ENCODE measurements around the gene IL17RC.

The IL17RC gene

DNA sequence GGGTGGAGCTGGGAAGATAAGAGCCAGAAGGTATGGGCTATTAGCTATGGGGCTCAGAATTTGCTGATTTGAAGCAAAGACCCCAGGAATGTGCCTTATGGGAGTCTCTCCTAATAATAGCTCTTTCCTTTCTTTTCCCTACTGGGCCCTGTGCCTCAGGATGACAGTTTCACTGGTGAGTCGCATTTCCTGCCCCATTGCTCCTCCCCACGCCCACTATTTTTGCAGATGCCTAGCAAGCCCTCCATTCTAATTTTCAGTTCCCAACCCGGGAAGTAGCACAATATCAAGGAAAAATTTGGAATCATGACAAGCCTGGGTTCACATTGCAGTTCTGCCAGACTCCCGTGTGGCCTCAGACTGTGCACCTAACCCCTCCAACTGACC, 13.7 kb upstream of the IL17RC start:
- no peak overlapping the region for H3K4me3 Mint-ChIP-seq
- no peaks in the 10 kb centered on the region for H3K27me3 Mint-ChIP-seq
- no peaks in the 10 kb centered on the region for H3K9me3 Mint-ChIP-seq
- no peak overlapping the region for H3K27ac Mint-ChIP-seq
- no peak for ATAC-seq
- H3K4me1 Mint-ChIP-seq, result peaks cover 12% of the 10 kb centered on the region
- H3K36me3 Mint-ChIP-seq, result no peaks in the 10 kb centered on the region

DNA sequence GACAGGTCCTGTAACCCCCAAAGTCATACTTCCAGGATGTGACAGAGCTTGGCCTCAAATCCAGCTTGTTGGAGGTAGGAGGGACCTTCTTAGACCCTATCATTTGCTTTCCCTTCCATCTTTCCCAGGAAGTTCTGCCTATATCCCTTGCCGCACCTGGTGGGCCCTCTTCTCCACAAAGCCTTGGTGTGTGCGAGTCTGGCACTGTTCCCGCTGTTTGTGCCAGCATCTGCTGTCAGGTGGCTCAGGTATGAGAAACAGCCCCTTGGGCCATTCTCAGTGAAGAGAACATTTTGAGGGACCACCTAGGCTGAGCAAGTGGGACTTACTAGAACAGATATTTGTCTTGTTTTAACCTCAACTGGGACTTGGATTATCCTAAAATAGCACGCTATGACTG, 13.0 kb upstream of the IL17RC start:
- Mint-ChIP-seq H3K9me3 (no peaks in the 10 kb centered on the region), H3K4me1 (peaks cover 6% of the 10 kb centered on the region), H3K27me3 (no peaks in the 10 kb centered on the region), H3K4me3 (no peak overlapping the region), H3K27ac (no peak overlapping the region), H3K36me3 (no peaks in the 10 kb centered on the region)
- no peak for ATAC-seq

DNA sequence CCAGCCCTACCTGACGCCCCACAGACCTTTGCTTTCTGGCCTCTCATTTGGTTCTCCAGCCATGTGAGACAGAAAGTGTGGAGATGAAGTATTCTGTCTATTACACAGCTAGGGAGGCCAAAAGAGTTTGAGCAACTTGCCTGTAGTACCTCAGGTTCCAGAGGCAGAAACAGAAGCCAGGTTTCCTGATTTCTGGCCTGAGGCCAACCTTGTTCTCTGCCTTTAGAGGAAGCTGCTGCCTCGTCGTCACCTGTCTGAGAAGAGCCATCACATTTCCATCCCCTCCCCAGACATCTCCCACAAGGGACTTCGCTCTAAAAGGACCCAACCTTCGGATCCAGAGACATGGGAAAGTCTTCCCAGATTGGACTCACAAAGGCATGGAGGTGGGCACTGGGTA, 10.4 kb upstream of the IL17RC start:
- Mint-ChIP-seq H3K27ac (no peak overlapping the region), H3K36me3 (no peaks in the 10 kb centered on the region), H3K4me3 (no peak overlapping the region), H3K9me3 (no peaks in the 10 kb centered on the region), H3K27me3 (peaks cover 6% of the 10 kb centered on the region), H3K4me1 (peaks cover 15% of the 10 kb centered on the region)
- ATAC-seq, result no peak

DNA sequence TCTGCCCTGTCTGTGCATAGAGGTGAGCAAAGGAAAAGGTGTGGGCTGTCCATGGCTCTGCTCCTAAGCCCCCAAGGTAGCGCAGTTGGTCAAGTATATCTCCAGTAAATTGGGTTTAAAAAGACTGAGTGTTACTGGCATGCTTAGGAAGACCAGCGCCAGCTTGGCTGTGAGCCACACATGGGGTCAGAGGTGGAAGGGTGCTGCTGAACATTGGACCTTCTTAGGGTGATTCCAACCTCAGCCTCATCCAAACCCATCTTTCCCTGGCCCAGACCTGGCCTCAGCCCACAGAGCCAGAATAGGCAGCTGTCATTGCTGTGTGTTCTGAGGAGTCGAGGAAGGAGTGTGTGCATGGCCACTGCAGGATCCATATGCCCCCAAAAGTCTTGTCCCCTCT, 8.6 kb upstream of the IL17RC start:
- no peaks in the 10 kb centered on the region for H3K36me3 Mint-ChIP-seq
- no peak overlapping the region for H3K27ac Mint-ChIP-seq
- ATAC-seq, result no peak
- H3K4me3 Mint-ChIP-seq, result no peak overlapping the region
- H3K27me3 Mint-ChIP-seq, result peaks cover 22% of the 10 kb centered on the region
- peaks cover 12% of the 10 kb centered on the region for H3K4me1 Mint-ChIP-seq
- no peaks in the 10 kb centered on the region for H3K9me3 Mint-ChIP-seq

DNA sequence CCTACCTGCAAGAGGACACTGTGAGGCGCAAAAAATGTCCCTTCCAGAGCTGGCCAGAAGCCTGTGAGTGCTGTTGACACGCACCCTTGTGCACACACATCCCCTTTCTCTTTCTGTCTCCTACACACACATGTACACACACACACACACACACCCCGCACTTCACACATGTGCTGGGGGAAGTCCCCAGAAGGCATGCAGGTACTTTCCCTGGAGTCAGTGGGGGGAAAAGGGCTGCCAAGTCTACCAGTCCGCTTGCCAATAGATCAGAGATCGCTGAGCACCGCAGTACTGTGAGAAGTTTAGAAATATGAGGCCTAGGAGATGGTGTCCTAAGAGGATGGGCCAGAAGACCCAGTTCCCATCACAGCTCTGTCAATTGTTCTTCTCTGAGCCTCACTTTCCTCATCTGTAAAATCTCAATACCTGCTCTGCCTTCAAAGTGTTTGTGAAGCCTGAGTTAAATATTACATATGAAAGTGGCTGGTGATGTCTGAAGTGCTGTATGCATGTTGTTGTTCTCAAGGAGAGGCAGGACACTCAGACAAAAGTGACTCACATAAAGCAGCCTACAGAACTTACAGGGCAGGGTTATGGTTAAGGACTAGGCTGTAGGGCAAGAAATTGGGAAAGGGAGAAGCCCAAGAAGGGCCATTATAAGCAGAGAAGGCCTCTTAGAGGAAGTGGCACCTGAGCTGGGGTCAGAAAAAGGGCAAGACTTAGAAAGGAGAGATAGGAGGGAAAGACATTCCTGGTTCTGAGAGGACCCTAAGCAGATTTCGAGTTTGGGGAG, 7.5 kb upstream of the IL17RC start:
- Mint-ChIP-seq H3K27me3 (peaks cover 28% of the 10 kb centered on the region), H3K4me3 (no peak overlapping the region), H3K36me3 (no peaks in the 10 kb centered on the region), H3K9me3 (no peaks in the 10 kb centered on the region), H3K4me1 (peaks cover 9% of the 10 kb centered on the region), H3K27ac (no peak overlapping the region)
- peak; percentile 55 for ATAC-seq

DNA sequence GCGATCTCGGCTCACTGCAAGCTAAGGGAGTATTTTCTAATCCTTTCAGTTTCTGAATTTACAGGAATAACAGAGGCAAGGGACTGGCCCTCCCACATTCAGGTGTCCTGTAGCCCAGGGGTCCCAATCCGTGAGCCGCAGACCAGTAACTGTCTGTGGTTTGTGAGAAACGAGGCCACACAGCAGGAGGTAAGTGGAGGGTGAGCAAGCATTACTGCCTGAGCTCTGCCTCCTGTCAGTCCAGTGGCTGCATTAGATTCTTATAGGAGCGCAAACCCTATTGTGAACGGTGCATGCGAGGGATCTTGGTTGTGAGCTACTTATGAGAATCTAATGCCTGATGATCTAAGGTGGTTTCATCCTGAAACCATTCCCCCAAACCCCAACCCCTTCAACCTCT, 5.0 kb upstream of the IL17RC start:
- ATAC-seq, result no peak
- Mint-ChIP-seq H3K4me3 (no peak overlapping the region), H3K27ac (no peak overlapping the region)

DNA sequence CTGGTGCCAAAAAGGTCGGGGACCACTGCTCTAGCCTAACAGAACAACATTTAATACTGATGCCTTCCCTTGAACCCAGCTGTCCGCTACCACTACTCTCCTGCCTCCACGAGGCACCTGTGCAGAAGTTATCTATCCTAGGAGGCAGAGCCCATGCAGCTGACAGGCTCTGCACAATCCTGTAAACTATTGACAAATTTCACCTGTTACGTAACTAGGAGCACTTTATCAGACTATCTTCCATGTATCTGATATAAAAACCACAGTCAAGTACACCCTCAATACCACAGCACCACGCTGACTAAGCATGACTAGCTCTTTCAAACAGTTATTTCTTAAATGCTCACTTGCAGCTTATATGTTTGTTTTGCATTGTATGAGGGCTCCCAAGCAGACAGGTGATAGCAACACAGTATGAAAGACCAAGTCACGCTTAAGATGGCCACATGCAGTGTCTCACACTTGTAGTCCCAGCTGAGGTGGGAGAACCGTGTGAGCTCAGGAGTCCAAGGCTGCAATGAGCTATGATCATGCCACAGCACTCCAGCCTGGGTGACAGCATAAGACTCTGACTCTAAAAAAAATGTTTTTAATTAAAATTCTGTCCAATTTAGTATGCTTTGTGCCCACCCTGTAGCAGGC, 4.5 kb upstream of the IL17RC start:
- H3K9me3 Mint-ChIP-seq, result no peaks in the 10 kb centered on the region
- H3K27me3 Mint-ChIP-seq, result peaks cover 36% of the 10 kb centered on the region
- no peak for ATAC-seq
- peaks cover 19% of the 10 kb centered on the region for H3K4me1 Mint-ChIP-seq
- no peak overlapping the region for H3K27ac Mint-ChIP-seq
- no peaks in the 10 kb centered on the region for H3K36me3 Mint-ChIP-seq
- no peak overlapping the region for H3K4me3 Mint-ChIP-seq

More for the DNA sequence above, 5.0 kb upstream of the IL17RC start:
- Mint-ChIP-seq H3K4me1 (peaks cover 16% of the 10 kb centered on the region), H3K36me3 (no peaks in the 10 kb centered on the region), H3K9me3 (no peaks in the 10 kb centered on the region), H3K27me3 (peaks cover 36% of the 10 kb centered on the region)

DNA sequence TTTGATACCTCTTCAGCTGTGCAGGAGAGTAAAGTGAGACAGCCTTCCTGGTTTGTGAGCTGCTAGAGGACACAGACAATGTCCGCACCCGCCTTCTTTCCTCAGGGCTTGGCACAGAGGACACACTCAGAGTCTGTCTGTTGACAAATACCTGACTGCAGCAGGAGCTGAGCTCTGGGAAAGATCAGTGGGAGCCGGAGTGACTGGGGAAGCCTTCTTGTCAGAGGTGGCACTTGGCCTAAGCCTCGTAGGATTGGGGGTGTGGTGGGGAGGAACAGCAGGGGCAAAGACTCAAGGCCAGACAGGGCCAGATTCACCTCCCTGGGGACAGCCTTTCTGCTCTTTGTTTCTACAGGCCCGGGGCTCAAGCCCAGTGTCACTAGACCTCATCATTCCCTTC, 3.3 kb upstream of the IL17RC start:
- H3K4me3 Mint-ChIP-seq, result no peak overlapping the region
- no peak for ATAC-seq
- no peaks in the 10 kb centered on the region for H3K9me3 Mint-ChIP-seq
- no peaks in the 10 kb centered on the region for H3K36me3 Mint-ChIP-seq
- H3K27ac Mint-ChIP-seq, result no peak overlapping the region
- peaks cover 36% of the 10 kb centered on the region for H3K27me3 Mint-ChIP-seq
- peaks cover 19% of the 10 kb centered on the region for H3K4me1 Mint-ChIP-seq

DNA sequence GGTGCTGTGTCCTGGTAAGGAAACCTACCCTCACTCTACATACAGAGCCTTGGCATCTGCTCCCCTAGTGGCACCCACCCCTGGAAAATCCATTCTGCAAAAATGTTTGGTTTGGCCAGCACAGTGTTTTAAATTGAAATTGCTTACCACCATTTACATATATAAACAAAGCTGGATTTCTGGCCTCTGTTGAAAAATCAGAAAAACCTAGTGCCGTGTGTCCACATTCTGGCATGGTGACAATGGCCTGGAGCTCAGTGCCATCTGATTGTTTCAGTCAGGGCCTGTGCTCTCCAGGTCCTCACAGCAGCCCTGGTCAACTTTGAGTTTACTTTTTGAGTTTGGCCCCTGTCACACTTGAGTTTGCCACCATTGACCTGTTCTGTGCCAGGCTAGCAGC, 2.9 kb upstream of the IL17RC start:
- no peak overlapping the region for H3K4me3 Mint-ChIP-seq
- peaks cover 18% of the 10 kb centered on the region for H3K4me1 Mint-ChIP-seq
- no peak for ATAC-seq
- H3K27ac Mint-ChIP-seq, result no peak overlapping the region
- peaks cover 36% of the 10 kb centered on the region for H3K27me3 Mint-ChIP-seq
- no peaks in the 10 kb centered on the region for H3K36me3 Mint-ChIP-seq
- no peaks in the 10 kb centered on the region for H3K9me3 Mint-ChIP-seq

DNA sequence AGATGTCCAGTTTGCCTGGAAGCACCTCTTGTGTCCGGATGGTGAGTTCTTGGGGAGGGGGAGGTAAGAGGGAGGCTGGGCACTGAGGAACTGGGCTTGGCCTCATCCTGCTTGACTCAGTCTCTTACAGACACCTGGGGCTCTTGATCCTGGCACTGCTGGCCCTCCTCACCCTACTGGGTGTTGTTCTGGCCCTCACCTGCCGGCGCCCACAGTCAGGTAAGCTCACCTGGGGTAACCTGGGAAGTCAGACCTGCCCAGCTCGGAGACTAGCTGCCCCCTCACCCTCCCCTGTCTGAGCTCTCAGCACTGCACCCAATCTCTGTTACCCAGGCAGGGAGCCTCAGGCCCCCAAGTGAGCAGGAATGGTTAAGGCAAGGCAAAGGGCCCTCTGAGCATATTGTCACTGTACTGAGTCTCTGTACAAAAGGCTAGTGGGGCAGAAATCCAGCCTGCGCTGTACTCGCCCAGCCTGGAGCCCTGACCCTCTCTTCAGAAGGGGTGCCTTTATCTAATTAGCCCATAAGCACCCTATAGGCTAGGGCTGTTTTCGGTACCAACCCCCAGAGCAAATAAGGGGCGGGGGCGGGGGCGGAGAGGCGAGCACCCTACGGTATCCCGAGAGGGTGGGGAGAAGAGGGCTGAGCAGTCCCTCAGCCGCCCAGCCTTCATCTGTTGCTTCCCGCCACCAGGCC, 2.2 kb upstream of the IL17RC start:
- Mint-ChIP-seq H3K9me3 (no peaks in the 10 kb centered on the region), H3K4me1 (peaks cover 11% of the 10 kb centered on the region), H3K27me3 (peaks cover 36% of the 10 kb centered on the region), H3K27ac (no peak overlapping the region), H3K36me3 (no peaks in the 10 kb centered on the region), H3K4me3 (peak overlapping the region; percentile 68)
- ATAC-seq, result peak; percentile 6

DNA sequence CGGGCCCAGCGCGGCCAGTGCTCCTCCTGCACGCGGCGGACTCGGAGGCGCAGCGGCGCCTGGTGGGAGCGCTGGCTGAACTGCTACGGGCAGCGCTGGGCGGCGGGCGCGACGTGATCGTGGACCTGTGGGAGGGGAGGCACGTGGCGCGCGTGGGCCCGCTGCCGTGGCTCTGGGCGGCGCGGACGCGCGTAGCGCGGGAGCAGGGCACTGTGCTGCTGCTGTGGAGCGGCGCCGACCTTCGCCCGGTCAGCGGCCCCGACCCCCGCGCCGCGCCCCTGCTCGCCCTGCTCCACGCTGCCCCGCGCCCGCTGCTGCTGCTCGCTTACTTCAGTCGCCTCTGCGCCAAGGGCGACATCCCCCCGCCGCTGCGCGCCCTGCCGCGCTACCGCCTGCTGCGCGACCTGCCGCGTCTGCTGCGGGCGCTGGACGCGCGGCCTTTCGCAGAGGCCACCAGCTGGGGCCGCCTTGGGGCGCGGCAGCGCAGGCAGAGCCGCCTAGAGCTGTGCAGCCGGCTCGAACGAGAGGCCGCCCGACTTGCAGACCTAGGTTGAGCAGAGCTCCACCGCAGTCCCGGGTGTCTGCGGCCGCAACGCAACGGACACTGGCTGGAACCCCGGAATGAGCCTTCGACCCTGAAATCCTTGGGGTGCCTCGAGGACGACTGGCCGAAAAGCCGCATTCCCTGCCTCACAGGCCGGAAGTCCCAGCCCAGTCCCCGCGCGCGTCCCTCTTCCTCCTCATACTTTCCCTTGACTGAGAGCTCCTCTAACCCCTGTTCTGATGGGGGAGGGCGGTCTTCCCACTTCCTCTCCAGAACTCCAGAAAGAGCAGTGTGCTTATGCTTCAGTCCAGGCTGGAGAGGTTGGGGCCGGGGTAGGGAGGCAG, 1.4 kb upstream of the IL17RC start:
- ATAC-seq, result peak; percentile 56
- Mint-ChIP-seq H3K27ac (no peak overlapping the region), H3K27me3 (peaks cover 36% of the 10 kb centered on the region), H3K4me1 (peaks cover 10% of the 10 kb centered on the region), H3K4me3 (peak overlapping the region; percentile 68), H3K9me3 (no peaks in the 10 kb centered on the region), H3K36me3 (no peaks in the 10 kb centered on the region)

DNA sequence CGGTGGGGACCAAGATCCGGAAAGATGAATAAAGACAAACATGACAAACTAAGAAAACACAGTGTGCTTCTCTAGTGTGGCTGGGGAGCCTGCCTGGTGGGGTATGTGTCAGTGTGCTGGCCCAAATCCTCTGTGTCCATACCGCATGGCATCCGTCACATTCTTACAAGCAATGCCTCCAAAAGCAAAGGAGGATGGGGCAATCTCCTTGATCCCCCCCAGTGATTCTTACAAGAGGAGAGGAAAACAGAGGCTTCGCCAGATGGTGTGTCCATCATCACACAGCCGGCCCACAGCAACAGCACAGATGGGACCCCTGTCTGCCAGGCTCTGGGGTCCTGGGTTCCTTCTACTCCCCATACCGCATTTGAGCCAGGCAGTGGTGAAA, 558 bp upstream of the IL17RC start:
- Mint-ChIP-seq H3K27me3 (peaks cover 31% of the 10 kb centered on the region), H3K36me3 (no peaks in the 10 kb centered on the region), H3K9me3 (no peaks in the 10 kb centered on the region), H3K27ac (peak overlapping the region; percentile 51), H3K4me1 (peaks cover 10% of the 10 kb centered on the region), H3K4me3 (peak overlapping the region; percentile 34)
- ATAC-seq, result no peak

DNA sequence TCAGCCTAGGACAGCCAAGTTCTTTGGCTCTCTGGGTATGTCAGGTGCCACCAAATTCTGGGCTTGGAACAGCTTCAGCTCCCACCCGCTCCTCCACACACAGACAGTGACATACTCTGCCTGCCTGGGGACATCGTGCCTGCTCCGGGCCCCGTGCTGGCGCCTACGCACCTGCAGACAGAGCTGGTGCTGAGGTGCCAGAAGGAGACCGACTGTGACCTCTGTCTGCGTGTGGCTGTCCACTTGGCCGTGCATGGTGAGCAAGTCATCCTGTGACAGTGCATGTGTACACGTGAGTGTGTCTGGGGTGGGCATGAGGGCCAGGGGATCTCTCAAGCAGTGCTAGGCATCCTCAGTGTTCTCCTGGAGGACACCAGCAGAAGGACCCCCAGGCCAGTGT, 922 bp downstream of the IL17RC start:
- no peak for ATAC-seq
- Mint-ChIP-seq H3K27ac (no peak overlapping the region), H3K27me3 (peaks cover 25% of the 10 kb centered on the region), H3K4me3 (no peak overlapping the region), H3K36me3 (no peaks in the 10 kb centered on the region), H3K4me1 (peaks cover 10% of the 10 kb centered on the region), H3K9me3 (no peaks in the 10 kb centered on the region)

DNA sequence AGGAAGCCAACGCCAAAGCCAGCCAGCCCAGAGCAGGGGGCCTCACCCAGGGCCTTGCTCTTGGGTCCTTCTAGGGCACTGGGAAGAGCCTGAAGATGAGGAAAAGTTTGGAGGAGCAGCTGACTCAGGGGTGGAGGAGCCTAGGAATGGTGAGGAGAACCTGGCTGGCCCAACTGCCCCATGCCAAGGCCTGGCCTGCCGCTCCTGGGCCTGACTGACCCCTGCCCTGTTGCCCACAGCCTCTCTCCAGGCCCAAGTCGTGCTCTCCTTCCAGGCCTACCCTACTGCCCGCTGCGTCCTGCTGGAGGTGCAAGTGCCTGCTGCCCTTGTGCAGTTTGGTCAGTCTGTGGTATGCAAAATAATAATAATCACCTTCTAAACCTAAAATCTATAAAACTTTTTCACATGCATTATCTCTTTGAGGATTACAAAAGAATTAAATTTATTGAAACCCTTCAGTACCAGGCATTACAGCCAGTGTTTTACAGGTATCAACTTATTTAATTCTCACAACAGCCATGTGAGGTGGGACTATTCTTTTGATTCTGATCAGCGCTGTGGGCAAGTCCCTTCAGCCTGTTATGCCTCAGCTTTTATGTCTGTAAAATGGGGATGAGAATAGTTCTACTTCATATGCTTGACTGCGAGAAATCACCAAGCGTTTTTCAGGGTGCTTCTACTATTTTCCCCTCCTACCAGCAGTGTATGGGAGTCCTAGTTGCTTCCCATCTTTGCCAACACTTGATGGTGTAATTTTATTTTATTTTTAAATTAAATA, 1.6 kb downstream of the IL17RC start:
- peaks cover 28% of the 10 kb centered on the region for H3K27me3 Mint-ChIP-seq
- ATAC-seq, result no peak
- H3K27ac Mint-ChIP-seq, result no peak overlapping the region
- no peak overlapping the region for H3K4me3 Mint-ChIP-seq
- no peaks in the 10 kb centered on the region for H3K36me3 Mint-ChIP-seq
- H3K4me1 Mint-ChIP-seq, result peaks cover 10% of the 10 kb centered on the region
- H3K9me3 Mint-ChIP-seq, result no peaks in the 10 kb centered on the region

Measured in stimulated activated memory B cell treated with anti-CD40 and anti-IgM and Interleukin-4, amounts not matched to agents 10 μg/mL and 1 μg/mL and 100 μg/mL, for 72 hours (primary cell).